ENCODE results near the gene CCDC146. TPM values are rescaled to one million over a fixed set of nuclear protein-coding genes. Genes with fewer than 3 reads are reported as not detected.
"Not testable (repeated sequence)": the region's sequence is repeated elsewhere in the genome, so short reads cannot be mapped to it uniquely, and the experiment has no call there.

Gene CCDC146
- total and polyA plus RNA-seq, 2 of the 13 experiments (the other 11 are each of a cell fraction or from before 2014, with no cell fraction given) = 2.4 to 4.1 TPM

DNA sequence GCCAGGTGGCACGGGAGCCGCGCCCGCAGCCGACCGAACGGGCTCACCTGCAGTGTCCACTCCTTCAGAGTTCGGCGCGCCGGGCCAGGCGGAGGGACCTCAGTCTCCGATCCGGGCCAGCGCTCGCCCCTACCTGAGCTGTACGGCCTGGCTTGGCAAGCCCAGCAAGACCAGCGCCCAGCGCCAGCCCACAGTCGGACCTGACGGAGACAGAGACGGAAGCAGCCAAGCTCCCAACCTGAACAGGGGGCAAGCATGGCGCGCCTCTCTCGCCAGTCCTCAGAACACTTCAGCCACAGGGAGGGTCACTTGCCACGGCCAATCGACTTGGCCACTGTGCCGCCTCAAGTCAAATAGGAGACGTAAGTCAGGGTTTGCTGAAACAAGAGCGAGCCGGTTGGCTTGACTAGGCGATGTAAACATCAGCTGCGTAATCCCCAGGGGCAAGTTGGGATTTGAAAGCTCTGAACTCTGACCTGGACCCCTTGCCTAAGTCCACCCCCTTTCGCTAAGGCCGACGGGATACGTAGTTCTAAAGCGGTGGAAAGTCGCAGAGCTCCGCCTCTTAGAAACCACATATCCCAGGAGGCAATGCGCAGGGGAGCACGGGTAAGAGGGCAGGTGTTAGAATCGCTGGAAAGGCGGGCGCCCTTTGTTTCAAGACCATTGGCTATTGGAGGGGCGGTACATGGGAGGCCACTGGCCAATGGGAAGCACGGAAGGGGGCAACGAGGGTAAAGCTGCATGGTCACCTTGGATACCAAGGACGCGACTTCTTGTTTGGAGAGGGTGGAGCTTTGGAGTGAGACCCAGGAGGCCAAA, at the start of gene CCDC146 (continued):
- TF ChIP-seq, protein P1, sequence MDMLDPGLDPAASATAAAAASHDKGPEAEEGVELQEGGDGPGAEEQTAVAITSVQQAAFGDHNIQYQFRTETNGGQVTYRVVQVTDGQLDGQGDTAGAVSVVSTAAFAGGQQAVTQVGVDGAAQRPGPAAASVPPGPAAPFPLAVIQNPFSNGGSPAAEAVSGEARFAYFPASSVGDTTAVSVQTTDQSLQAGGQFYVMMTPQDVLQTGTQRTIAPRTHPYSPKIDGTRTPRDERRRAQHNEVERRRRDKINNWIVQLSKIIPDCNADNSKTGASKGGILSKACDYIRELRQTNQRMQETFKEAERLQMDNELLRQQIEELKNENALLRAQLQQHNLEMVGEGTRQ (IDR thresholded peaks at IDR 0.05; ENCODE audit: low read depth, low read length) = not testable (repeated sequence)
- TF ChIP-seq, protein P1 (CRISPR knock-in tag; IDR thresholded peaks at IDR 0.05; ENCODE audit: borderline replicate concordance) = peak; percentile 34; the same call in 1 of the 2 replicates
- TF ChIP-seq YY1 (IDR thresholded peaks at IDR 0.05; ENCODE audit: insufficient read depth, insufficient replicate concordance, low read depth, low read length) (peak; percentile 49), CEBPG (CRISPR knock-in tag; IDR thresholded peaks at IDR 0.05) (peak; percentile 76), TGIF2 (CRISPR knock-in tag; IDR thresholded peaks at IDR 0.05) (peak; percentile 82; the same call in 1 of the 2 replicates), HCFC1 (IDR thresholded peaks at IDR 0.05; ENCODE audit: low read depth, low read length) (peak; percentile 96), RFX1 (IDR thresholded peaks at IDR 0.05) (peak; percentile 46; the same call in 1 of the 2 replicates), HDAC1 (CRISPR knock-in tag; IDR thresholded peaks at IDR 0.05) (peak; percentile 94), NR2C2 (CRISPR knock-in tag; IDR thresholded peaks at IDR 0.05; ENCODE audit: borderline replicate concordance) (peak; percentile 99), SIN3B (IDR thresholded peaks at IDR 0.05; ENCODE audit: low read length) (0 out of 2 replicates have a peak, but pooled peaks have one; percentile 54), FOSL2 (CRISPR knock-in tag; IDR thresholded peaks at IDR 0.05) (0 out of 2 replicates have a peak, but pooled peaks have one; percentile 20), MED1 (CRISPR knock-in tag; IDR thresholded peaks at IDR 0.05) (0 out of 2 replicates have a peak, but pooled peaks have one; percentile 10), NR2F1 (CRISPR knock-in tag; IDR thresholded peaks at IDR 0.05) (peak; percentile 90 to 94), ZNF788 (CRISPR knock-in tag; IDR thresholded peaks at IDR 0.05; ENCODE audit: borderline replicate concordance) (peak; percentile 66; the same call in 1 of the 2 replicates), IRF2 (CRISPR knock-in tag; IDR thresholded peaks at IDR 0.05) (peak; percentile 89)
- TF ChIP-seq, protein P2, sequence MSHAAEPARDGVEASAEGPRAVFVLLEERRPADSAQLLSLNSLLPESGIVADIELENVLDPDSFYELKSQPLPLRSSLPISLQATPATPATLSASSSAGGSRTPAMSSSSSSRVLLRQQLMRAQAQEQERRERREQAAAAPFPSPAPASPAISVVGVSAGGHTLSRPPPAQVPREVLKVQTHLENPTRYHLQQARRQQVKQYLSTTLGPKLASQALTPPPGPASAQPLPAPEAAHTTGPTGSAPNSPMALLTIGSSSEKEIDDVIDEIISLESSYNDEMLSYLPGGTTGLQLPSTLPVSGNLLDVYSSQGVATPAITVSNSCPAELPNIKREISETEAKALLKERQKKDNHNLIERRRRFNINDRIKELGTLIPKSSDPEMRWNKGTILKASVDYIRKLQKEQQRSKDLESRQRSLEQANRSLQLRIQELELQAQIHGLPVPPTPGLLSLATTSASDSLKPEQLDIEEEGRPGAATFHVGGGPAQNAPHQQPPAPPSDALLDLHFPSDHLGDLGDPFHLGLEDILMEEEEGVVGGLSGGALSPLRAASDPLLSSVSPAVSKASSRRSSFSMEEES (CRISPR knock-in tag; IDR thresholded peaks at IDR 0.05) = peak; percentile 70; the same call in 1 of the 2 replicates
- TF ChIP-seq, protein P3, sequence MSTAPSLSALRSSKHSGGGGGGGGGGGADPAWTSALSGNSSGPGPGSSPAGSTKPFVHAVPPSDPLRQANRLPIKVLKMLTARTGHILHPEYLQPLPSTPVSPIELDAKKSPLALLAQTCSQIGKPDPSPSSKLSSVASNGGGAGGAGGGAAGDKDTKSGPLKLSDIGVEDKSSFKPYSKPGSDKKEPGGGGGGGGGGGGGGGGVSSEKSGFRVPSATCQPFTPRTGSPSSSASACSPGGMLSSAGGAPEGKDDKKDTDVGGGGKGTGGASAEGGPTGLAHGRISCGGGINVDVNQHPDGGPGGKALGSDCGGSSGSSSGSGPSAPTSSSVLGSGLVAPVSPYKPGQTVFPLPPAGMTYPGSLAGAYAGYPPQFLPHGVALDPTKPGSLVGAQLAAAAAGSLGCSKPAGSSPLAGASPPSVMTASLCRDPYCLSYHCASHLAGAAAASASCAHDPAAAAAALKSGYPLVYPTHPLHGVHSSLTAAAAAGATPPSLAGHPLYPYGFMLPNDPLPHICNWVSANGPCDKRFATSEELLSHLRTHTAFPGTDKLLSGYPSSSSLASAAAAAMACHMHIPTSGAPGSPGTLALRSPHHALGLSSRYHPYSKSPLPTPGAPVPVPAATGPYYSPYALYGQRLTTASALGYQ (CRISPR knock-in tag; IDR thresholded peaks at IDR 0.05) = peak; percentile 31; the same call in 1 of the 2 replicates
- TF ChIP-seq, protein P4, sequence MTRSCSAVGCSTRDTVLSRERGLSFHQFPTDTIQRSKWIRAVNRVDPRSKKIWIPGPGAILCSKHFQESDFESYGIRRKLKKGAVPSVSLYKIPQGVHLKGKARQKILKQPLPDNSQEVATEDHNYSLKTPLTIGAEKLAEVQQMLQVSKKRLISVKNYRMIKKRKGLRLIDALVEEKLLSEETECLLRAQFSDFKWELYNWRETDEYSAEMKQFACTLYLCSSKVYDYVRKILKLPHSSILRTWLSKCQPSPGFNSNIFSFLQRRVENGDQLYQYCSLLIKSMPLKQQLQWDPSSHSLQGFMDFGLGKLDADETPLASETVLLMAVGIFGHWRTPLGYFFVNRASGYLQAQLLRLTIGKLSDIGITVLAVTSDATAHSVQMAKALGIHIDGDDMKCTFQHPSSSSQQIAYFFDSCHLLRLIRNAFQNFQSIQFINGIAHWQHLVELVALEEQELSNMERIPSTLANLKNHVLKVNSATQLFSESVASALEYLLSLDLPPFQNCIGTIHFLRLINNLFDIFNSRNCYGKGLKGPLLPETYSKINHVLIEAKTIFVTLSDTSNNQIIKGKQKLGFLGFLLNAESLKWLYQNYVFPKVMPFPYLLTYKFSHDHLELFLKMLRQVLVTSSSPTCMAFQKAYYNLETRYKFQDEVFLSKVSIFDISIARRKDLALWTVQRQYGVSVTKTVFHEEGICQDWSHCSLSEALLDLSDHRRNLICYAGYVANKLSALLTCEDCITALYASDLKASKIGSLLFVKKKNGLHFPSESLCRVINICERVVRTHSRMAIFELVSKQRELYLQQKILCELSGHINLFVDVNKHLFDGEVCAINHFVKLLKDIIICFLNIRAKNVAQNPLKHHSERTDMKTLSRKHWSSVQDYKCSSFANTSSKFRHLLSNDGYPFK (CRISPR knock-in tag; IDR thresholded peaks at IDR 0.05; ENCODE audit: borderline replicate concordance) = peak; percentile 56; the same call in 1 of the 2 replicates
- TF ChIP-seq, protein P5, sequence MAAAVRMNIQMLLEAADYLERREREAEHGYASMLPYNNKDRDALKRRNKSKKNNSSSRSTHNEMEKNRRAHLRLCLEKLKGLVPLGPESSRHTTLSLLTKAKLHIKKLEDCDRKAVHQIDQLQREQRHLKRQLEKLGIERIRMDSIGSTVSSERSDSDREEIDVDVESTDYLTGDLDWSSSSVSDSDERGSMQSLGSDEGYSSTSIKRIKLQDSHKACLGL (CRISPR knock-in tag; IDR thresholded peaks at IDR 0.05) = peak; percentile 43; the same call in 1 of the 2 replicates
